ENCODE results near the gene NR2F2. TPM values are rescaled to one million over a fixed set of nuclear protein-coding genes. Genes with fewer than 3 reads are reported as not detected.

The NR2F2 gene
- polyA plus RNA-seq, 1 donor (not counting 4 experiments of a cell fraction or from before 2014, with no cell fraction given), result 19.5 TPM

DNA sequence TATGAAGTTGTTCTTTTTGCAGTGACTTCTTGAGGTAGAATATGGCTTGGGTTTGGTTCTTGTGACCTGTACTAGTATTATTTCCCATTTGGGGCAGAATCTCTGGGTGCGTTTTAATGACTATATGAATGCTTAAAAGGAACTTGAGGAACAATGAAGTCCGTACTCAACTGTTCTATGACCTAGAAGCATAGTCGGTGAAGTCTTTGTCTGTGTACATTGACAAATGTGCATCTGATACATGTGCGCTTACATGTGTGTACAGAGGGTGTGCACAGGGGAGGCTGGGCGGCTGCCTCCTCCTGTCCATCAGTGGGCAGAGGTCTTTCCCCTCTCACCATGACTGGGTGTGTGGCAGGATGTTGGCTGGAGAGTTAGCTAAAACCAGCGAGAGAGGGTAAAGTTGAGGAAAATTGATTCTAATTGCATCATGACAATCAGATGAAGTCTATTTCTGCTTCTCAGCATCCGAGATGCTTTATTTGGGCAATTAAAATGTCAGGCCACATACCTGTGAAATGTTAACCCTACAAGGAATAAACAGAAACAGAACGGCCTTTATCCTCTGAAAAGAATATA is 1.0 kb upstream of the NR2F2 start:
- Histone ChIP-seq H3K9ac (ENCODE audit: control insufficient read depth, extremely low read depth, insufficient read depth, low read length) (peak overlapping the region; percentile 74), H3K27me3 (ENCODE audit: control insufficient read depth, extremely low read depth, insufficient read depth, low read length) (no peaks in the 10 kb centered on the region), H3K4me3 (ENCODE audit: control insufficient read depth in 2 of 3, extremely low read depth in 1 of 3, insufficient read depth in 2 of 3, low read depth in 1 of 3, low read length in 3 of 3) (peak overlapping the region; percentile 50 to 87 (median 82)), H3K9me3 (ENCODE audit: control insufficient read depth, low read depth, low read length) (no peaks in the 10 kb centered on the region), H3K79me2 (ENCODE audit: control insufficient read depth, insufficient read depth, low read length) (peaks cover 68% of the 10 kb centered on the region), H3K9me1 (ENCODE audit: control insufficient read depth, extremely low read depth, insufficient read depth, low read length) (no peaks in the 10 kb centered on the region), H3K4me2 (ENCODE audit: control insufficient read depth, extremely low read depth, insufficient read depth, low read depth, low read length) (peak overlapping the region; percentile 76), H3K36me3 (ENCODE audit: control insufficient read depth in 2 of 2, extremely low read depth in 1 of 2, insufficient read depth in 2 of 2, low read length in 2 of 2) (peaks cover 5 to 7% of the 10 kb centered on the region in 2 experiments), H4K20me1 (ENCODE audit: control insufficient read depth, extremely low read depth, insufficient read depth, low read length) (no peaks in the 10 kb centered on the region), H3K27ac (ENCODE audit: control insufficient read depth, insufficient read depth, low read length) (peak overlapping the region; percentile 72), H3K4me1 (ENCODE audit: control insufficient read depth, extremely low read depth, insufficient read depth, low read length) (peaks cover 37% of the 10 kb centered on the region), H2AFZ (ENCODE audit: control insufficient read depth, low read length) (peak overlapping the region; percentile 76)
- FAIRE-seq, result no peak
- no peak for DNase-seq (ENCODE audit: low read depth, low spot score)
- TF ChIP-seq, protein P1, sequence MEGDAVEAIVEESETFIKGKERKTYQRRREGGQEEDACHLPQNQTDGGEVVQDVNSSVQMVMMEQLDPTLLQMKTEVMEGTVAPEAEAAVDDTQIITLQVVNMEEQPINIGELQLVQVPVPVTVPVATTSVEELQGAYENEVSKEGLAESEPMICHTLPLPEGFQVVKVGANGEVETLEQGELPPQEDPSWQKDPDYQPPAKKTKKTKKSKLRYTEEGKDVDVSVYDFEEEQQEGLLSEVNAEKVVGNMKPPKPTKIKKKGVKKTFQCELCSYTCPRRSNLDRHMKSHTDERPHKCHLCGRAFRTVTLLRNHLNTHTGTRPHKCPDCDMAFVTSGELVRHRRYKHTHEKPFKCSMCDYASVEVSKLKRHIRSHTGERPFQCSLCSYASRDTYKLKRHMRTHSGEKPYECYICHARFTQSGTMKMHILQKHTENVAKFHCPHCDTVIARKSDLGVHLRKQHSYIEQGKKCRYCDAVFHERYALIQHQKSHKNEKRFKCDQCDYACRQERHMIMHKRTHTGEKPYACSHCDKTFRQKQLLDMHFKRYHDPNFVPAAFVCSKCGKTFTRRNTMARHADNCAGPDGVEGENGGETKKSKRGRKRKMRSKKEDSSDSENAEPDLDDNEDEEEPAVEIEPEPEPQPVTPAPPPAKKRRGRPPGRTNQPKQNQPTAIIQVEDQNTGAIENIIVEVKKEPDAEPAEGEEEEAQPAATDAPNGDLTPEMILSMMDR (optimal IDR thresholded peaks at IDR 0.05 in 1 of 3, IDR thresholded peaks at IDR 0.05 in 1 of 3, conservative IDR thresholded peaks at IDR 0.05 in 1 of 3; ENCODE audit: extremely low read depth in 1 of 3, insufficient read depth in 2 of 3, low read length in 3 of 3), result no peak
- TF ChIP-seq EZH2 (IDR thresholded peaks at IDR 0.05; ENCODE audit: low read length), result no peak
- dilution Hi-C loops (cut with MboI; ENCODE audit: extremely low pct_ligation_motif_present, low sequenced_read_pairs), result no loop called here

DNA sequence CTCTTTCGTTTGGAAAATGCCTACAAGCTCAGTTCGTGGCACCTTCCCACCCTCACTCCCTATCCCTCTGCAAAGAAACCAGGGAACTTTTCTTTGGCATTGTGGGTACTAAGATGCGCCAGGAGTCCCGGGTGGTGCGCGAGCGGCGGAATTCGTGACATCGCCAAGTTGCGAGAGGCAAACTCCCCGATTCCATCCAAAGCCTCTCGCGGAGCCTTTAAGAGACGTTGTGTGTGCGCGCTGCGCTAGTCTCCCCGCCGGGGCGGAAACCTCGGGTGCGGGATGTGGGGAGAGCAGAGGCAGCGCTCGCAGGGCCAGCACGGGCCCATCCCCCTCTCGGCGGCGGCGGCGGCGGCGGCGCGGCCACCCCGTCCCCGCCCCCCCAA is 443 bp upstream of the NR2F2 start:
- dilution Hi-C loops (cut with MboI; ENCODE audit: extremely low pct_ligation_motif_present, low sequenced_read_pairs), result no loop called here
- peak overlapping the region; percentile 50 to 87 (median 82) for H3K4me3 ChIP-seq (ENCODE audit: control insufficient read depth in 2 of 3, extremely low read depth in 1 of 3, insufficient read depth in 2 of 3, low read depth in 1 of 3, low read length in 3 of 3)
- peak overlapping the region; percentile 76 for H2AFZ ChIP-seq (ENCODE audit: control insufficient read depth, low read length)
- H3K27me3 ChIP-seq (ENCODE audit: control insufficient read depth, extremely low read depth, insufficient read depth, low read length), result no peaks in the 10 kb centered on the region
- H3K36me3 ChIP-seq (ENCODE audit: control insufficient read depth in 2 of 2, extremely low read depth in 1 of 2, insufficient read depth in 2 of 2, low read length in 2 of 2), result peaks cover 8 to 12% of the 10 kb centered on the region in 2 experiments
- peaks cover 73% of the 10 kb centered on the region for H3K79me2 ChIP-seq (ENCODE audit: control insufficient read depth, insufficient read depth, low read length)
- FAIRE-seq (no peak), DNase-seq (ENCODE audit: low read depth, low spot score) (no peak)
- H3K4me2 ChIP-seq (ENCODE audit: control insufficient read depth, extremely low read depth, insufficient read depth, low read depth, low read length), result peak overlapping the region; percentile 76
- peaks cover 38% of the 10 kb centered on the region for H3K4me1 ChIP-seq (ENCODE audit: control insufficient read depth, extremely low read depth, insufficient read depth, low read length)
- peak overlapping the region; percentile 72 for H3K27ac ChIP-seq (ENCODE audit: control insufficient read depth, insufficient read depth, low read length)
- no peaks in the 10 kb centered on the region for H3K9me3 ChIP-seq (ENCODE audit: control insufficient read depth, low read depth, low read length)
- no peaks in the 10 kb centered on the region for H3K9me1 ChIP-seq (ENCODE audit: control insufficient read depth, extremely low read depth, insufficient read depth, low read length)
- no peaks in the 10 kb centered on the region for H4K20me1 ChIP-seq (ENCODE audit: control insufficient read depth, extremely low read depth, insufficient read depth, low read length)
- TF ChIP-seq EZH2 (IDR thresholded peaks at IDR 0.05; ENCODE audit: low read length), result no peak
- TF ChIP-seq, protein P1 (optimal IDR thresholded peaks at IDR 0.05 in 1 of 3, IDR thresholded peaks at IDR 0.05 in 1 of 3, conservative IDR thresholded peaks at IDR 0.05 in 1 of 3; ENCODE audit: extremely low read depth in 1 of 3, insufficient read depth in 2 of 3, low read length in 3 of 3), result no peak
- peak overlapping the region; percentile 74 for H3K9ac ChIP-seq (ENCODE audit: control insufficient read depth, extremely low read depth, insufficient read depth, low read length)

Measured in keratinocyte (primary cell).